Hematopoietic multipotent progenitor cell treated with erythropoietin and hydrocortisone succinate and interleukin-3 and kit ligand, for 6 days (in vitro differentiated cells): Measurements from ENCODE around the gene VTI1A.
A peak's percentile ranks its signal among the peaks of the same experiment; 100 is the strongest.
"Not testable (repeated sequence)": the region's sequence is repeated elsewhere in the genome, so short reads cannot be mapped to it uniquely, and the experiment has no call there.

ENCODE experiments used
- DNase-seq: peaks from one replicate; pipeline ENCODE4 v3.0.0-alpha.2; 2015

The VTI1A gene

DNA sequence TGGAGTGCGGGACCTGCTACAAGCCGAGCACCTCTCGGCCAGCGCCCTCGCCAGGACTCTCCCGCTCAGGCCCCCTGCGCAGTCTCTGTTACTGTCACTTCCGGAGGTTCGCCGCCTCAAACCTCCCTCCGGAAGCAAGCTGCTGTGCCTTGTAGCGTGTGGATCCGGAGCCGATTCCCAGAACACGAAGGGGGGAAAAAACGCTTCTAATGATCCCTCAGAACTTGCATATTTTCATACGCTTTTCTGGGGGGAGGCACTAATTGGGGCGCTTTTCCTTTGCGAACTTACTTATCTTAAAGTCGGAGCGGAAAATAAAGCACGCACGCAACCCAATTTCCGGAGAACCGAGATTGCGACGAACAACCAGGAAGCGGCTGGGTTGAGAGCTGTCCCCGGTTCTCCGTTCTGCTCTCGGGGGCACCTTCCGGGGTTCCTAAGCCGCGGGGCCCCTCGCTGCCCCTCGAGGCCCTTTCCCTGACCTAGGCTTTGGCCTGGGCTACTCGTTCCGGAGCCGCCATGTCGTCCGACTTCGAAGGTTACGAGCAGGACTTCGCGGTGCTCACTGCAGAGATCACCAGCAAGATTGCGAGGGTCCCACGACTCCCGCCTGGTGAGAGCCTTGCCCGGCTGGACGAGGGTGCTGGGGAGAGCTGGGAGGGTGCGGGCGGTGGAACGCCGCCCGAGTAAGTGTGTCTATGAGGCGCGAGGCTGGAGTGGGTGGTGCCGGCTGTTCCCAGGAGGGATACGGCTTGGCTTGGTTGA is at the start of gene VTI1A, which contains the start of gene ZDHHC6:
TSS of gene VTI1A (plus strand) at position 361 of the 765 bp plus-strand sequence. CDS start at position 520, 159 bp downstream.
TSS of gene ZDHHC6 (minus strand) at position 60 of the 765 bp plus-strand sequence. CDS start 1,478 bp downstream, outside the sequence.
- DNase-seq: peak; percentile 92

GRCh38 chr10:112397592-112397991 is 49.4 kb upstream of the VTI1A start:
- no peak for DNase-seq

DNA sequence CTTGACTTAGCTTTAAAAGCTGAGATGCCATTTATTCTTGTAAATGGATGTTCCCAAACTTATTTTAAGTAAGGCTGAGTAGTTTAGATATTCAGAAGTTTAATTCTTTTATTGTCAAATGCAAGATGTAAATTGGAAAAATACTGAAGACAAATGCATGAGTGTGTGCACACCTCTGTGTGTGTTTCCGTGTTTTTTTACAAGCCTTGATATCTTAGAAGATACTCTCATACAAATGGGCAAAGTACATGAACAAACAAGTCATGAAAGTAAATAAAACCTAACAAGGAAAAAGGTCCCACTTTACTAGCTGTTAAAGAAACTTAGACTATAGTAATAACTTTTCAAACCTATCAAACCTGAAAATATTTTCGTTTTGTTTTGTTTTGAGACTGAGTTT is 44.1 kb upstream of the VTI1A start:
- no peak for DNase-seq

- no peak for DNase-seq
Measured at GRCh38 chr10:112404617-112405016, 42.4 kb upstream of the VTI1A start.

DNA sequence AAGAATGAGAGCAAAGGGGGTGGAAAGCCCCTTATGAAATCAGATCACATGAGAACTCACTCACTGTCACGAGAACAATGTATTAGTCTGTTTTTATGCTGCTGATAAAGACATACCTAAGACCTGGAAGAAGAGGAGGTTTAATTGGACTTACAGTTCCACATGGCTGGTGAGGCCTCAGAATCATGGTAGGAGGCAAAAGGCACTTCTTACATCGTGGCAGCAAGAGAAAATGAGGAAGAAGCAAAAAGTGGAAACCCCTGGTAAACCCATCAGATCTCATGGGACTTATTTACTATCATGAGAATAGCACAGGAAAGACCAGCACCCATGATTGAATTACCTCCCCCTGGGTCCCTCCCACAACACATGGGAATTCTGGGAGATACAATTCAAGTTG is 40.2 kb upstream of the VTI1A start:
- DNase-seq: not testable (repeated sequence)

GRCh38 chr10:112407696-112408095 is 39.3 kb upstream of the VTI1A start:
- no peak for DNase-seq

DNA sequence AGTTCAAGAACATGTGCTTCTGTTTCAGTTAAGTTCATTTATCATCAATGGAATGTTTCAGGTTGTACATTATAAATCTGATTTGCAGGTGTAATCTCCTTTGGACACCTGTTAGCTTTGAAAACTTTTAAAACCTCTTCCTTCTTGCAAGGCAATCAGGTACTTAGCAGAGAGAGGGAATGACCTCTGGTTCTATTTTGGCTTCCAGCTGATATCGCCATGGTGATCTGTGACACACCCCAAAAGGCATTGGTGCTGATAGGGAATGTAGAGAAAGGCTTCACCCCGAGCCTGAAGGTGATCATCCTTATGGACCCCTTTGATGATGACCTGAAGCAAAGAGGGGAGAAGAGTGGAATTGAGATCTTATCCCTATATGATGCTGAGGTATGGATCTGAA is 37.7 kb upstream of the VTI1A start:
- DNase-seq: peak; percentile 57

- DNase-seq: no peak
Measured at GRCh38 chr10:112409755-112410154, 37.3 kb upstream of the VTI1A start.

- peak; percentile 94 for DNase-seq
Measured at GRCh38 chr10:112412696-112413095, 34.3 kb upstream of the VTI1A start.

GRCh38 chr10:112421731-112422130 is 25.3 kb upstream of the VTI1A start:
- no peak for DNase-seq

DNA sequence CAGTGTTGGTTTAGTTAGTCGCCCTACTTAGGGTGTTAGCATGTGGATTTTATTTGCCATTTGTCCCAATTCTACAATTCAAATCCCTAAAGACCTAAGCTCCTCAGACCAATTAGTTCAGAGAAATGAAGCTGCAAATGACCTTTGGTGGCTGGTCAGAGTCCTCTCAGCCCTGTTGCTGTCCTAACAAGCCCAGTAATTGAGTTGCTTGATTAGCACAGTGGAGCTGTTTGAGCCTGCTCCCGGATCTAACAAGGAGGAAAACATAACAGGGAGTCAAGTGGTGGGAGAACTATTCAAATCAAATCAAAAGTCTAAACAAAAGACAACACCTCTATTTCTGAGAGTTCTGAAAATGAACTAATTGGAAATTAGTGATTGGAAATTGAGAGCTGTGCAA is 22.4 kb upstream of the VTI1A start:
- no peak for DNase-seq

GRCh38 chr10:112426111-112426510 is 20.9 kb upstream of the VTI1A start:
- no peak for DNase-seq

- no peak for DNase-seq
Measured at GRCh38 chr10:112429147-112429546, 17.9 kb upstream of the VTI1A start.

- DNase-seq: no peak
Measured at GRCh38 chr10:112429654-112430230, 17.3 kb upstream of the VTI1A start.

DNA sequence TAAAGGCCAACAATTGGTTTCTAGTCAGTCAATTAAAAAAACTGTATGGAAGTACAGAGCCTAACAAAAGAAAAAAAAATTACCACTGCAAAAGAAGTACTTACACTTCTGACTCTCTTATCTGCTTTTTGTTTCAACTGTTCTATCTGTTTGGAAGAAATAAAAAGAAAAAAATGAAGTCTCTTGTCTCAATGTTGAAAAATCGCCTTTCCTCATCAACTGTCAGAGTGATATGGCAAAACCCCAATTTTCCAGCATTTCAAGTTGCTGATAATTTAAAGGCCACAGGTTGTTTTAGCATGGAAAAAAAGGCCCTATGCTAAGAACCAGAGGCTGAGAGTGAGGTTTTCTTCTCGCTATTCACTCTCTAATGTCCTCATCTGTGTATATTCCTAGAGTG is 13.9 kb upstream of the VTI1A start:
- DNase-seq: peak; percentile 62

GRCh38 chr10:112434988-112435619 is 11.9 kb upstream of the VTI1A start:
- peak; percentile 79 for DNase-seq

- no peak for DNase-seq
Measured at GRCh38 chr10:112438356-112438755, 8.7 kb upstream of the VTI1A start.

DNA sequence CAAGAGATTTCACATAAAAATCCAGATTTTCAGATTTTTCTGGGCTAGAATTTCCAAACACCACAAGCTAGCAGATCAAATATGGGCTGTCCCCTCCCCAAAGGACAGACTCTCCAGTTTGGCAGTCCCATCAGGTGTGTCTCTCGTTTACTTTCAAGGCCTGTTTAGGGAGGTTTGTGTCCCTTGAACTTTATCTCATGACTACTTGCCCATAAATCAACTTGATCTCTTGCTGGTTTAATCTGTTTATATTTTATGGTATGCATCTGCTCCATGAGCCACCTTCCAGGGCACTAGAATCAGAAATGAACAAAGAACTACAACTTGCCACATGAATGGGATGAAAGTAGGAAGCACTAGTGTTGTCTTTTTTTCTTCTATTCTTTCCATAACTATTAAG is 5.5 kb upstream of the VTI1A start:
- no peak for DNase-seq

DNA sequence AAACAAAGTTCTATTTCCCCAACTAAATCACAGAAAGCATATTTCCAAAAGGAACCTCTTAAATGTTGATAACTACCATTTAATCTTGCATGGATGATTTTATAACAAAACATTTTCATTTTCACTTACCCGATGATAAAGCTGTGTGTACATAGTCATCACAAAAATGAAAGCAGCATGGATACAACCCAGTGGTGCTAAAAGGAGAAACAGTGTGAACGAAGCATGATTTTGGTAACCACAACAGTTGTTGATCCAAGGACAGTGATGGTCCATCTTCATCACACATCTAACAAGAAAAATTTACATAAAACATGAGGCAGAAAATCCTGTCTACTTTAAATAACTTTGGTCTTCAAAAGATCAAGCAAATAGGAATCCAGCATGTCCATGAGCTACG is 5.0 kb upstream of the VTI1A start:
- no peak for DNase-seq

DNA sequence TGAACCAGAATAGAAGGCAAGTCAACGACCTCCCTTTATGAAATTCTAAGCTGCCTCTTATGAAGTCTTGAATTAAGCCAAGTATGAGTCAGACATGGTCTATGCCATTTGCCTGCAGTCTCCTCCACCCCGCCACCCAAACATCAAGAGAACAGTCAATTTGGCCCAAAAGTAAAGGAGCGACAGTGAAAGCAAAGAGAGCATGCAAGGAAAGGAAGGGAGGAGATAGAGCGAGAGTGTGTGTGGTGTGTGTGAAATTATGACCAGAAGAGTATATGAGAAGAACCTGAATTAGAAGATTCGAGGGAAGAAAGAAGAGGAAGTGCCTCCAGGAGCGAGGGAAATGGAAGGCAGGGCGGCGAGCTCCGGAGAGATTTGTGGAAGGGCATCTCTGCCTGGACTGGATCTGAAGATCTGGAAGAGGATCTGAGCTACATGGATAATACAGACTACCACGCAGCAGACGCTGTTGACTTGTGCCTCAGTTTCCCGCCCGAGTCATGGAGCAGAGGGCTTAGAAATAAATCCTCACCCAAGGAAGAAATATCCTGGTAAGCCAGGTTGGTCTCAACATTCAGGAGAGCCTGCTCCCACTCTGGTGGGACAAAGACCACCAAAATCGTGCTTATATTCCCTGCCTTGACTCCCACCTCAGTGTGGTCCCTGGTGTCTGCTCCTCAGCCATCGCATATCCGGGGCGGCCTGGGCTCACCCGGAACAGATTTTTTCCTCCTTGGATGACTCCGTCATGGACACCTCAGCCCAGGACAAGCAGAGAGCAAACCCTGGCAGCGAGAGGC is 760 bp upstream of the VTI1A start:
- DNase-seq: peak; percentile 50

GRCh38 chr10:112447620-112447928 is 559 bp downstream of the VTI1A start:
- no peak for DNase-seq

- no peak for DNase-seq
Measured at GRCh38 chr10:112448888-112449287, 1.9 kb downstream of the VTI1A start.
